ENCODE measurements around the gene GSTK1. TPM values are rescaled to one million over a fixed set of nuclear protein-coding genes. Genes with fewer than 3 reads are reported as not detected.

GSTK1 gene
- total and polyA plus RNA-seq, 2 of the 8 experiments (the other 6 are each of a cell fraction or from before 2014, with no cell fraction given): 25.5 to 32.5 TPM

DNA sequence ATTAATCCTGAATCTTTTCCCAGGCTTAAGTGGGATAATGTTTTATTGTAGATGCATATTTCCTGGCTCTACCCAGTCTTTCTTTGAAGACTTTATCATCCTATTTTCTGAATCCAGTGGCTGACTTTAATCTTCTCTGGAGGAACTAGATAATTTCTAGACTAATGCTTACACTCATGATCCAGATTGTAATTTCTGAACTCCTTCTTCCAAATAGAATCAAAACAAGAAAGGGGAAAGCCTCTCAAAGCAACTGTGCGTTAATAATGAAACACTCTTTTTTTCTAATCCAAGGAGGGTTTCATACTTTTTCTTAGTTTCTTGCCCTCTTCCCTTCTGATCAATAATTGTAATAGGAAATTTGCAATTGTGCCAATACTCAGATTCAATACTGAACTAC lies 8.0 kb downstream of the GSTK1 start:
- POLR2A ChIA-PET (ENCODE audit: partially characterized antibody): no interaction called here

More for the DNA sequence above, 8.0 kb downstream of the GSTK1 start:
- H4K8ac ChIP-seq (ENCODE audit: extremely low read depth, insufficient read depth, low read length): no peak overlapping the region
- H4K5ac ChIP-seq (ENCODE audit: insufficient read length, low read depth, low read length): no peak overlapping the region
- H3K56ac ChIP-seq (replicated peaks; ENCODE audit: insufficient read length, low read depth, low read length): no peak overlapping the region
- no peak for FAIRE-seq
- H2BK15ac ChIP-seq (ENCODE audit: low read length): no peak overlapping the region
- no peak overlapping the region for H3K4me2 ChIP-seq (ENCODE audit: insufficient read depth in 1 of 2, low read depth in 2 of 2, low read length in 2 of 2)
- TF ChIP-seq, protein P1, sequence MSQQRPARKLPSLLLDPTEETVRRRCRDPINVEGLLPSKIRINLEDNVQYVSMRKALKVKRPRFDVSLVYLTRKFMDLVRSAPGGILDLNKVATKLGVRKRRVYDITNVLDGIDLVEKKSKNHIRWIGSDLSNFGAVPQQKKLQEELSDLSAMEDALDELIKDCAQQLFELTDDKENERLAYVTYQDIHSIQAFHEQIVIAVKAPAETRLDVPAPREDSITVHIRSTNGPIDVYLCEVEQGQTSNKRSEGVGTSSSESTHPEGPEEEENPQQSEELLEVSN (IDR thresholded peaks at IDR 0.05): no peak
- TF ChIP-seq CBX8 (IDR thresholded peaks at IDR 0.05; ENCODE audit: borderline replicate concordance, low read depth, low read length) (no peak), RNF2 (IDR thresholded peaks at IDR 0.05; ENCODE audit: borderline replicate concordance, low read depth, low read length, missing control alignments, poor library complexity, severe bottlenecking) (no peak), POU5F1 (IDR thresholded peaks at IDR 0.05; ENCODE audit: low read depth, low read length) (no peak), TCF12 (IDR thresholded peaks at IDR 0.05; ENCODE audit: low read depth, low read length) (no peak), SRF (IDR thresholded peaks at IDR 0.05; ENCODE audit: low read depth, low read length) (no peak), CEBPB (IDR thresholded peaks at IDR 0.05; ENCODE audit: low read depth, low read length) (no peak), CREB1 (IDR thresholded peaks at IDR 0.05) (no peak), EGR1 (IDR thresholded peaks at IDR 0.05; ENCODE audit: borderline replicate concordance, low read depth, low read length) (no peak), JUND (IDR thresholded peaks at IDR 0.05; ENCODE audit: low read length) (no peak)
- TF ChIP-seq, protein P2, sequence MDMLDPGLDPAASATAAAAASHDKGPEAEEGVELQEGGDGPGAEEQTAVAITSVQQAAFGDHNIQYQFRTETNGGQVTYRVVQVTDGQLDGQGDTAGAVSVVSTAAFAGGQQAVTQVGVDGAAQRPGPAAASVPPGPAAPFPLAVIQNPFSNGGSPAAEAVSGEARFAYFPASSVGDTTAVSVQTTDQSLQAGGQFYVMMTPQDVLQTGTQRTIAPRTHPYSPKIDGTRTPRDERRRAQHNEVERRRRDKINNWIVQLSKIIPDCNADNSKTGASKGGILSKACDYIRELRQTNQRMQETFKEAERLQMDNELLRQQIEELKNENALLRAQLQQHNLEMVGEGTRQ (IDR thresholded peaks at IDR 0.05; ENCODE audit: low read length): no peak
- TF ChIP-seq, protein P3, sequence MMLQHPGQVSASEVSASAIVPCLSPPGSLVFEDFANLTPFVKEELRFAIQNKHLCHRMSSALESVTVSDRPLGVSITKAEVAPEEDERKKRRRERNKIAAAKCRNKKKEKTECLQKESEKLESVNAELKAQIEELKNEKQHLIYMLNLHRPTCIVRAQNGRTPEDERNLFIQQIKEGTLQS (IDR thresholded peaks at IDR 0.05; ENCODE audit: insufficient read depth, low read depth, low read length): no peak
- no peak overlapping the region for H2BK20ac ChIP-seq (ENCODE audit: low read length)
- H3K23me2 ChIP-seq (ENCODE audit: low read depth, low read length): no peaks in the 10 kb centered on the region
- no peaks in the 10 kb centered on the region for H4K20me1 ChIP-seq (replicated peaks in 1 of 2; ENCODE audit: control insufficient read depth in 1 of 2, insufficient read depth in 2 of 2, low read length in 2 of 2)
- H3K18ac ChIP-seq (ENCODE audit: extremely low read depth, low read length): no peak overlapping the region
- H3K79me1 ChIP-seq (ENCODE audit: low read depth, low read length): no peaks in the 10 kb centered on the region
- H2BK5ac ChIP-seq (ENCODE audit: low read depth, low read length): no peak overlapping the region
- H2BK12ac ChIP-seq (ENCODE audit: low read depth, low read length): no peak overlapping the region
- H2AFZ ChIP-seq (ENCODE audit: low read length): no peak overlapping the region
- no peak overlapping the region for H3K14ac ChIP-seq (ENCODE audit: insufficient read length)
- H3K36me3 ChIP-seq (ENCODE audit: control insufficient read depth in 2 of 4, insufficient read depth in 4 of 4, low read length in 3 of 4): peaks cover 0 to 6% (median 1%) of the 10 kb centered on the region in 4 experiments; a peak in 3 of 8 replicates
- H2AK5ac ChIP-seq (ENCODE audit: low read depth, low read length): no peak overlapping the region
- no peak overlapping the region for H3K4ac ChIP-seq (replicated peaks; ENCODE audit: insufficient read length, low read depth, low read length)
- H3K9ac ChIP-seq (replicated peaks in 1 of 4; ENCODE audit: extremely low read depth in 1 of 4, low read depth in 3 of 4, low read length in 3 of 4): no peak overlapping the region
- H3K79me2 ChIP-seq (ENCODE audit: control insufficient read depth in 1 of 2, insufficient read depth in 2 of 2, low read length in 2 of 2): no peaks in the 10 kb centered on the region
- CTCF ChIA-PET (ENCODE audit: partially characterized antibody): interaction anchor here (0.6 kb wide), 1 partner anchor 193 kb away, joined by 3 read pairs; no protein-coding TSS in a partner anchor
- no peak overlapping the region for H3K23ac ChIP-seq (ENCODE audit: insufficient read length)
- no peak overlapping the region for H3K4me3 ChIP-seq (ENCODE audit: extremely low read depth in 1 of 4, insufficient read depth in 2 of 4, low read depth in 3 of 4, low read length in 4 of 4)
- H3K9me3 ChIP-seq (ENCODE audit: insufficient read depth in 2 of 2, low read depth in 1 of 2, low read length in 1 of 2): no peaks in the 10 kb centered on the region
- no peak overlapping the region for H3K27ac ChIP-seq (ENCODE audit: low read depth, low read length)
- no peak overlapping the region for H2BK120ac ChIP-seq (replicated peaks; ENCODE audit: low read depth, low read length)
- WGBS, 2 experiments (ENCODE audit: extremely low coverage in 1 of 2, insufficient coverage in 1 of 2, insufficient read length in 1 of 2, insufficient replicate concordance in 2 of 2, low coverage in 1 of 2, low lambda C conversion rate in 2 of 2, missing lambda C conversion rate in 1 of 2): 100% methylated on average over 1 of the region's 1 CpG; no CpG with 5 or more reads in 1 of the 2 experiments
- no peak for DNase-seq (ENCODE audit: low read depth in 1 of 2, low spot score in 2 of 2)
- H3K27me3 ChIP-seq (replicated peaks in 1 of 4; ENCODE audit: control insufficient read depth in 3 of 4, extremely low read depth in 1 of 4, insufficient read depth in 3 of 4, low read length in 3 of 4): no peaks in the 10 kb centered on the region
- no peaks in the 10 kb centered on the region for H3K4me1 ChIP-seq (replicated peaks in 1 of 4; ENCODE audit: control insufficient read depth in 3 of 4, insufficient read depth in 4 of 4, low read length in 3 of 4)
- H4K91ac ChIP-seq (replicated peaks; ENCODE audit: insufficient read length, low read length): no peak overlapping the region
